Measurements from ENCODE around the gene CDC123.
"Not testable (repeated sequence)": the region's sequence is repeated elsewhere in the genome, so short reads cannot be mapped to it uniquely, and the experiment has no call there.

The CDC123 gene

DNA sequence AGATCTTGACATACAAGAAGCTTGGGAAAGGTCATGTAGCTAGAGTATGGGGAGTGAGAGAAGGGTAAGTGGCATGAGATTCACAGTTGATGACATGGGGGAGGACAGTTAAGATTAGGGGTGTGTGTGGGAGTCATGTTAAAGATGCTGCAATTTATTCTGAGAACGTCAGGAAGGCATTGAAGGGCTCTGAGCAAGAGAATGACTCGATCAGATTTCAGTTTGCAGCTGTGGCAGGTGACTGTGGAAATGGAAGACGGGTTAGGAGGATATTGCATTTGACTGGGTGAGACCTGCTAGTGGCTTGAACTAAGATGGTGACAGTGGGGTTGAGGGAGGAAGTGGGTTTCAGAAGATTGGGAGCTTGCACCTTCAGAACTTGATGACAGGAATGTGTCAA lies 5.6 kb downstream of the CDC123 start:
- no peak for TF ChIP-seq ZNF274 (IDR thresholded peaks at IDR 0.05; ENCODE audit: low read depth, low read length)
- no peak overlapping the region for H3K4me3 ChIP-seq (ENCODE audit: low read length)

DNA sequence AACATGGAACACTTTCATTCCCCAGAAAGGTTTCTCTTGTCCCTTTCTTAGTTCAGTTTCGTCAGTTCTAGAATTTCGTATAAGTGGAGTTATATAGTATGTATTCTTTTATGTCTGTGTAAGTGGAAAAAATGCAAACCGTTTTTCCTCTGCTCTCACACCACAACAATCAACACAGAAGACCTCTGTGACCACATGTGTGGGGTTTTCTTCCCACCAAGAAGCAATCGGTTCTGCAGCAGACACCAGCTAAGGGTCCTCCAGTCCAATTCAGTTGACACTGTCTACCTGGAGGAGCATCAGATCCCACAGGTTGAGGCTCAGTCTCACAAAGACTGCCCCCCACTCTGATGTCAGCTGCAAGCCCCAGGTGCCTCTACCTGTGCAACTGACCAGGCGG lies 6.2 kb downstream of the CDC123 start:
- TF ChIP-seq ZNF274 (IDR thresholded peaks at IDR 0.05; ENCODE audit: low read depth, low read length) = no peak
- no peak overlapping the region for H3K4me3 ChIP-seq (ENCODE audit: low read length)

- no peak for TF ChIP-seq ZNF274 (IDR thresholded peaks at IDR 0.05; ENCODE audit: low read depth, low read length)
- H3K4me3 ChIP-seq (ENCODE audit: low read length) = no peak overlapping the region
Measured at GRCh38 chr10:12205082-12205481, 9.1 kb downstream of the CDC123 start.

GRCh38 chr10:12207114-12207513 lies 11.1 kb downstream of the CDC123 start:
- no peak for TF ChIP-seq ZNF274 (IDR thresholded peaks at IDR 0.05; ENCODE audit: low read depth, low read length)

GRCh38 chr10:12208460-12208859 lies 12.5 kb downstream of the CDC123 start:
- H3K4me3 ChIP-seq (ENCODE audit: low read length) = no peak overlapping the region
- TF ChIP-seq ZNF274 (IDR thresholded peaks at IDR 0.05; ENCODE audit: low read depth, low read length) = no peak

More at GRCh38 chr10:12207114-12207513, 11.1 kb downstream of the CDC123 start:
- H3K4me3 ChIP-seq (ENCODE audit: low read length) = no peak overlapping the region

- H3K4me3 ChIP-seq (ENCODE audit: low read length) = no peak overlapping the region
- TF ChIP-seq ZNF274 (IDR thresholded peaks at IDR 0.05; ENCODE audit: low read depth, low read length) = no peak
Measured at GRCh38 chr10:12212454-12212853, 16.5 kb downstream of the CDC123 start.

DNA sequence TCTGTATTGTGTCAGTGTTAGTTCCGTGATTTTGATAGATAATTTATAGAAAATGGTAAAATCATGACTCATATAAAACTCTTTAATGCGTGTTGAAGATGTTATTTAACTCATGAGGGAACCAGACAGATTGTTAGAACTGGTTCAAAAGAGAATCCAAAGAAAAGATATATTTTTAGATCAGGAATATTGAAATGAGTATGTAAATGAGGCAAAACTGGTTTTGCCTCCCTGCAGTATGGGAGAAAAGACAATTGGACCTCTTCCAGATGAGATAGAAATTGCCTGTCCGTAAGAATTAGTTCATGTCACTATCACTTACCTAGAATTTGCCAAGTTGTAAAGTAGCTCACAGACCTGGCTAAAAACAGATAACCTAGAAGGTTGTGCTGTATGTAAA lies 17.6 kb downstream of the CDC123 start:
- no peak overlapping the region for H3K4me3 ChIP-seq (ENCODE audit: low read length)
- no peak for TF ChIP-seq ZNF274 (IDR thresholded peaks at IDR 0.05; ENCODE audit: low read depth, low read length)

DNA sequence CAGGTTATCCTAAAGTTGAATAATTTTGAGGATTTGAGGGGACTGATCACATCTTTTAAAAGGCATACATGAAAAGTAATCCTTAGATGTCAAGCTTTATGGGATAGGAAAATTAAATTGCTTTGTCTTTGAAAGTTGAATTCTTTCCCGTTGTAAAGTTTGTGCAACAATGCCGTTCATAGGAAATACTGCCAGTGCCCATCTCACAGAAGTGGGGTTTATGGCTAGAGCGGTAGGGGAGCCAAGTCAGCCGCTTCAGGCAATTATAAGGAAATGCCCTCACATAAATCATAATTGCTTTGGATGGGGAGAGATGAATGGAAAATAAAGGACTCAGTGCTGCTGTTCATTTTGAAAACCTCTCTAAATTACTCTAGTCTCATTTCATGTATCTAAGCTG lies 18.1 kb downstream of the CDC123 start:
- H3K4me3 ChIP-seq (ENCODE audit: low read length) = no peak overlapping the region
- TF ChIP-seq ZNF274 (IDR thresholded peaks at IDR 0.05; ENCODE audit: low read depth, low read length) = no peak

DNA sequence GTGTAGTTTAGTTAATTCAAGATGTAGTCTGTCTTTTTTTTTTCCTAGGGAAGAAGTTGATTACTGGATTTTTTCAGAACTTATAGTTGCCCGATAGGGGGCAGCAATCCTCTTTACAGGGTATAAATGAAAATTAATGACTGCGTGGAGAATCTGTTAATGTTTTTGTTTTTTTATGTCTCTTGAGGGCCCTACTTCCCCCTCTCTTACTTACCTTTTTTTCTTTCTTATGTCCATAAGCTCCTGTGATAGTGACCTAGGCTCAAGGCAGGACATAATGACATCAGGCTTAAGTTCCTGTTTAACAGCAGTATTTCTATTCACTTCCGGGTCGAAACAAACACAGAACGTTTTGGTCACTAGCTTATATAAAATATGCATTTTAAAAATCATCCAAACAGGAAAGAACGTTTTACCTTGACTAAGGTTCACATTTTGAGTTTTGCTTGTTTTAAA lies 18.8 kb downstream of the CDC123 start:
- no peak for TF ChIP-seq ZNF274 (IDR thresholded peaks at IDR 0.05; ENCODE audit: low read depth, low read length)
- no peak overlapping the region for H3K4me3 ChIP-seq (ENCODE audit: low read length)

GRCh38 chr10:12218991-12219390 lies 23.0 kb downstream of the CDC123 start:
- no peak for TF ChIP-seq ZNF274 (IDR thresholded peaks at IDR 0.05; ENCODE audit: low read depth, low read length)
- H3K4me3 ChIP-seq (ENCODE audit: low read length) = no peak overlapping the region

DNA sequence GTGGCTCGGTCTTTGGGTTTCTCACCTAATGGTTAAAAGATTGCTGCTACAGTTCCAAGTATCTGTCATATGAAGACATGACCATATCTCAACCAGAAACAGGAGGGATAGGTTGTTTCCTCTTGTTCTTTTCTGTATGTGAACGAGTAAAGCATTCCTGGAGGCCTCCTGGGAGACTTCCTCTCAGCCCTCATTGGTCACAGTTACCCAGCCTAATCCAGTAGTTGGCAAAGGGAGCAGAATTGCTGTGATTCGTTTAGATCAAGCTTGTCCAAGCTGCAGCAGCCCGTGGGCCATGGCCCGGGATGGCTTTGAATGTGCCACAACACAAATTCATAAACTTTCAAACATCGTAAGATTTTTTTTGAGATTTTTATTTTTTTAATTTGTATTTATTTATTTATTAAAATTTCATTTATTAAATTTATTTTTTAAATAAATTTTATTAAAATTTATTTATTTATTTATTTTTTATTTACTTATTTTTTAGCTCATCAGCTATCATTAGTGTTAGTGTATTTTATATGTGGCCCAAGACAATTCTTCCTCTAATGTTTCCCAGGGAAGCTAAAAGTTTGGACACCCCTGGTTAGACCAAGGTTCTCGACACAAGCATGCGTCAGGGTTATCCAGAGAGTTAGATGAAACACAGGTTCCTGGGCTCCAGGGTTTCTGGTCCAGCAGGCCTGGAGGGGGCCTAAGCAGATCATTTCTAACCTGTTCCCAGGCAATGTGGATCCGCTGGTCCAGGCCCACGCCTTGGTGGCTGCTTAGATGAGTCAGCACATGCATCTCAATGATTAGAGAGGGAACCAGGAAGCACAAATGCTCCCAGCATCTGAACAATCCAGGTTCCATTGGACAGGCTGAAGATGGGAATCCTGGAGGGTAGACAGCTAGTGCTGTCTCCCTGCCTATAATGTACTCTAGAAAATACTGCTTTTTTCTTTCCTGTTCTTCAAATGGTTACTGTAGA lies 25.6 kb downstream of the CDC123 start:
- H3K4me3 ChIP-seq (ENCODE audit: low read length) = no peak overlapping the region
- TF ChIP-seq ZNF274 (IDR thresholded peaks at IDR 0.05; ENCODE audit: low read depth, low read length) = no peak

GRCh38 chr10:12225444-12225843 lies 29.5 kb downstream of the CDC123 start:
- no peak for TF ChIP-seq ZNF274 (IDR thresholded peaks at IDR 0.05; ENCODE audit: low read depth, low read length)

GRCh38 chr10:12226438-12226837 lies 30.4 kb downstream of the CDC123 start:
- H3K4me3 ChIP-seq (ENCODE audit: low read length) = not testable (repeated sequence)

More at GRCh38 chr10:12225444-12225843, 29.5 kb downstream of the CDC123 start:
- H3K4me3 ChIP-seq (ENCODE audit: low read length) = no peak overlapping the region

DNA sequence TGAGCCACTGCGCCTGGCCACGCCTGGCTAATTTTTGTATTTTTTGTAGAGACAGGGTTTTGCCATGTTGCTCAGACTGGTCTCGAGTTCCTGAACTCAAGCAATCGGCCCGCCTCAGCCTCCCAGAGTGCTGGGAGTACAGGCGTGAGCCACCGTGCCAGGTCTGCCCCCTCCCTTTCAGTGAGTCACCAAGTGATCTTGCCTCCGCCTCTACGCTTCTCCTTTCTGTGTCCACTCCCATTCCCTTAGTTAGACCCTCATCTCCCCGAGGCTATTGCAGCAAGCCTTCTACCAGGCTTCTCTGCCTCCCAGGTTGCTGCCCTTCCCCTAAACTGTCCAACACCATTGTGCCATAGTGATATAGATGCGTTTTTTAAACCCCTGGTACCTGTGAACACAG lies 32.9 kb downstream of the CDC123 start:
- H3K4me3 ChIP-seq (ENCODE audit: low read length) = no peak overlapping the region
- TF ChIP-seq ZNF274 (IDR thresholded peaks at IDR 0.05; ENCODE audit: low read depth, low read length) = no peak

- not testable (repeated sequence) for H3K4me3 ChIP-seq (ENCODE audit: low read length)
Measured at GRCh38 chr10:12234687-12235086, 38.7 kb downstream of the CDC123 start.
